ENCODE data around the gene DLGAP1. TPM values are rescaled to one million over a fixed set of nuclear protein-coding genes. Genes with fewer than 3 reads are reported as not detected.

DLGAP1 gene
- total and polyA plus RNA-seq, 10 of the 15 experiments (the other 5 are each of a cell fraction or from before 2014, with no cell fraction given) = 0.23 to 27.6 (median 1.9) TPM

- ChIA-PET RAD21 (ENCODE audit: unreplicated experiment) (no interaction called here), SMC1A (ENCODE audit: uncharacterized antibody, unreplicated experiment) (no interaction called here), CTCF (no interaction called here), POLR2A (no interaction called here)
- H2AFZ ChIP-seq (ENCODE audit: control insufficient read depth, low read depth, low read length) = no peak overlapping the region
- H3K4me2 ChIP-seq (ENCODE audit: control insufficient read depth, insufficient read depth) = no peak overlapping the region
- H3K4me1 ChIP-seq (ENCODE audit: control insufficient read depth, insufficient read depth, low read length) = no peaks in the 10 kb centered on the region
- FAIRE-seq (no peak), DNase-seq (ENCODE audit: low read depth, low spot score) (no peak), ATAC-seq (no peak)
- no peak overlapping the region for H3K27ac ChIP-seq (ENCODE audit: control insufficient read depth, insufficient read depth)
- WGBS (ENCODE audit: insufficient coverage, insufficient replicate concordance, low lambda C conversion rate, missing lambda C conversion rate) = 31% methylated on average over 1 of the region's 1 CpG
- in situ Hi-C loops (cut with MboI) = no loop called here
- BruUV-seq (replicated peaks) = no TSS peak
- H3K4me3 ChIP-seq = no peak overlapping the region
- intact Hi-C loops (cut with micrococcal nuclease; ENCODE audit: unreplicated experiment) = loop anchor here (10.0 kb wide), 1 partner anchor 63 kb away; no protein-coding TSS in a partner anchor
- H3K9me3 ChIP-seq (replicated peaks; ENCODE audit: control insufficient read depth, insufficient read depth, low read length) = no peaks in the 10 kb centered on the region
- no peaks in the 10 kb centered on the region for H3K27me3 ChIP-seq (replicated peaks in 1 of 2; ENCODE audit: control insufficient read depth in 2 of 2, insufficient read depth in 2 of 2, low read length in 1 of 2)
- H3K36me3 ChIP-seq (ENCODE audit: control insufficient read depth in 2 of 2, insufficient read depth in 2 of 2, low read length in 1 of 2) = no peaks in the 10 kb centered on the region
- TF ChIP-seq CHD4 (IDR thresholded peaks at IDR 0.05) = no peak
- TF ChIP-seq ZZZ3 (IDR thresholded peaks at IDR 0.05; ENCODE audit: control insufficient read depth, insufficient read length, low read depth) = no peak
- no peak for TF ChIP-seq KLF5 (IDR thresholded peaks at IDR 0.05; ENCODE audit: partially characterized antibody)
- no peak for TF ChIP-seq SIX5 (IDR thresholded peaks at IDR 0.05; ENCODE audit: low read depth, low read length, severe bottlenecking)
- no peak for TF ChIP-seq HCFC1 (IDR thresholded peaks at IDR 0.05; ENCODE audit: low read length)
- no peak for TF ChIP-seq YY1 (IDR thresholded peaks at IDR 0.05; ENCODE audit: low read depth, low read length)
- TF ChIP-seq SMARCA5 (IDR thresholded peaks at IDR 0.05) = no peak
- no peak for TF ChIP-seq BCLAF1 (IDR thresholded peaks at IDR 0.05)
- TF ChIP-seq MXI1 (IDR thresholded peaks at IDR 0.05; ENCODE audit: low read depth, low read length) = no peak
- TF ChIP-seq MEF2A (IDR thresholded peaks at IDR 0.05; ENCODE audit: insufficient read depth, low read depth, low read length) = no peak
- no peak for TF ChIP-seq ZNF687 (IDR thresholded peaks at IDR 0.05)
- TF ChIP-seq EED (IDR thresholded peaks at IDR 0.05; ENCODE audit: low read depth) = no peak
- TF ChIP-seq BACH1 (IDR thresholded peaks at IDR 0.05; ENCODE audit: borderline replicate concordance) = no peak
- no peak for TF ChIP-seq STAT1 (conservative IDR thresholded peaks at IDR 0.05)
- no peak for TF ChIP-seq RCOR1 (conservative IDR thresholded peaks at IDR 0.05; ENCODE audit: low read depth, low read length)
- no peak for TF ChIP-seq CREB1 (IDR thresholded peaks at IDR 0.05; ENCODE audit: low read depth)
- H3K9ac ChIP-seq (ENCODE audit: control insufficient read depth, insufficient read depth, low read length) = no peak overlapping the region
- no peaks in the 10 kb centered on the region for H4K20me1 ChIP-seq (ENCODE audit: control insufficient read depth, insufficient read depth)
- no peaks in the 10 kb centered on the region for H3K79me2 ChIP-seq (ENCODE audit: control insufficient read depth, insufficient read depth, low read length)
Measured at GRCh38 chr18:3777719-3778118, 677.4 kb downstream of the DLGAP1 start.
